Transverse colon (tissue), 4 donors: ENCODE measurements around the gene TAC4. TPM values are rescaled to one million over a fixed set of nuclear protein-coding genes. Genes with fewer than 3 reads are reported as not detected.

Experiments used
- DNase-seq: peaks from one replicate; pipeline ENCODE4 v3.0.0-alpha.2; 2019
- H3K27ac ChIP-seq, 4 donors: fragments of 200-600 bp; sonication (generic); 2 replicates each; pipeline ENCODE4 v1.5.1; 2016 to 2018; ENCODE audit warnings: inconsistent platforms in 4 of 4
- H3K27me3 ChIP-seq: fragments of 200-600 bp; sonication (generic); 2 replicates; pipeline ENCODE4 v1.5.1; 2017; ENCODE audit warnings: inconsistent platforms
- H3K36me3 ChIP-seq, 4 donors: fragments of 200-600 bp; sonication (generic); 2 replicates each; pipeline ENCODE4 v1.5.1; 2017 to 2019; ENCODE audit warnings: inconsistent platforms in 4 of 4
- H3K4me1 ChIP-seq, 4 donors: fragments of 200-600 bp; sonication (generic); 2 replicates each; pipeline ENCODE4 v1.5.1; 2017 to 2020; ENCODE audit warnings: inconsistent platforms in 4 of 4
- H3K4me3 ChIP-seq, 4 donors: fragments of 200-600 bp; sonication (generic); 1 replicate in 1 of 4; 2 replicates in 3 of 4; pipeline versions ENCODE4 v1.5.1 to v1.6.1; 2017 to 2019; ENCODE audit warnings: inconsistent platforms in 4 of 4
- H3K9me3 ChIP-seq, 2 donors: fragments of 200-600 bp; sonication (generic); 2 replicates each; pipeline ENCODE4 v1.5.1; 2017 to 2019; ENCODE audit warnings: inconsistent platforms in 2 of 2
- CTCF ChIP-seq, 5 experiments: fragments of 200-600 bp in 3 of 5; fragments of 450-650 bp in 2 of 5; sonication (generic) in 3 of 5; IDR thresholded peaks; 1 replicate in 2 of 5; 2 replicates in 3 of 5; pipeline ENCODE4 v1.5.1; 2016 to 2017; ENCODE audit warnings: antibody characterized with exemption in 5 of 5, inconsistent platforms in 3 of 5, mild to moderate bottlenecking in 2 of 5, moderate library complexity in 1 of 5
- EP300 ChIP-seq: sonication (generic); formaldehyde crosslinking; IDR thresholded peaks from one replicate; pipeline ENCODE4 v1.6.1; 2017; ENCODE audit warnings: antibody characterized with exemption, low read depth
- POLR2A ChIP-seq: fragments of 450-650 bp; IDR thresholded peaks from one replicate; pipeline ENCODE4 v1.6.1; 2016; ENCODE audit warnings: antibody characterized with exemption, mild to moderate bottlenecking, moderate library complexity
- POLR2AphosphoS5 ChIP-seq, 3 donors: sonication (generic); formaldehyde crosslinking; IDR thresholded peaks; one replicate each; pipeline ENCODE4 v1.6.1; 2016; ENCODE audit warnings: antibody characterized with exemption in 3 of 3
- WGBS, 2 donors: methylation state at CpG; one replicate each; pipeline ENCODE4 v1.1.5; 2018; ENCODE audit warnings: low coverage in 1 of 2; 5-methylcytosine and 5-hydroxymethylcytosine counted together
- in situ Hi-C, 4 donors: fragments of 200-750 bp; cut with MboI; loops; one replicate each; pipeline versions ENCODE4 v1.15.0 to v1.15.1; 2017; ENCODE audit warnings: low sequenced_read_pairs in 3 of 4, low pct_ligation_motif_present in 1 of 4, low pct_unique_long_range_greater_than_20kb in 1 of 4
- intact Hi-C: fragments of 100-400 bp; cut with DNase I; formaldehyde crosslinking; loops from one replicate; pipeline ENCODE4 v1.15.1; 2023; ENCODE audit warnings: low total_unique reads
- total RNA-seq, 4 donors: library from RNA; depleted of rRNA; stranded (reverse); fragments of >200 nt; gene quantifications; one replicate each; pipeline ENCODE4 v1.1.0, GENCODE V29; 2016

The TAC4 gene
- total RNA-seq, 4 donors from 2014 or later = not detected

GRCh38 chr17:49843774-49844350 lies 4.0 kb downstream of the TAC4 start:
- 92% methylated on average over 6 of the region's 6 CpGs; no CpG with 5 or more reads in 1 of the 2 donors for WGBS, 2 donors
- intact Hi-C loops = no loop called here
- Histone ChIP-seq H3K9me3 (no peaks in the 10 kb centered on the region), H3K4me1 (peaks cover 0 to 20% (median 12%) of the 10 kb centered on the region in 4 donors), H3K27me3 (no peaks in the 10 kb centered on the region), H3K4me3 (no peak overlapping the region), H3K27ac (no peak overlapping the region), H3K36me3 (no peaks in the 10 kb centered on the region)
- DNase-seq = no peak
- in situ Hi-C loops = loop anchor here in 1 of 4 donors (10.0 kb wide), 1 partner anchor 279 kb away; no protein-coding TSS in a partner anchor
- TF ChIP-seq CTCF (IDR thresholded peaks at IDR 0.05) (peak in 1 of 5 experiments; percentile 21), POLR2AphosphoS5 (IDR thresholded peaks at IDR 0.05) (no peak)

- Histone ChIP-seq H3K4me1 (peaks cover 0 to 20% (median 12%) of the 10 kb centered on the region in 4 donors), H3K27me3 (no peaks in the 10 kb centered on the region), H3K4me3 (no peak overlapping the region), H3K36me3 (no peaks in the 10 kb centered on the region), H3K27ac (no peak overlapping the region), H3K9me3 (no peaks in the 10 kb centered on the region)
- intact Hi-C loops = no loop called here
- in situ Hi-C loops = loop anchor here in 1 of 4 donors (10.0 kb wide), 1 partner anchor 278 kb away; no protein-coding TSS in a partner anchor
- no peak for TF ChIP-seq CTCF (IDR thresholded peaks at IDR 0.05)
- TF ChIP-seq POLR2AphosphoS5 (IDR thresholded peaks at IDR 0.05) = no peak
- TF ChIP-seq POLR2A = no peak
- no peak for TF ChIP-seq EP300
- no peak for DNase-seq
- 86 to 88% methylated on average over 6 of the region's 6 CpGs for WGBS, 2 donors
Observed at GRCh38 chr17:49842846-49843245, 5.0 kb downstream of the TAC4 start.

DNA sequence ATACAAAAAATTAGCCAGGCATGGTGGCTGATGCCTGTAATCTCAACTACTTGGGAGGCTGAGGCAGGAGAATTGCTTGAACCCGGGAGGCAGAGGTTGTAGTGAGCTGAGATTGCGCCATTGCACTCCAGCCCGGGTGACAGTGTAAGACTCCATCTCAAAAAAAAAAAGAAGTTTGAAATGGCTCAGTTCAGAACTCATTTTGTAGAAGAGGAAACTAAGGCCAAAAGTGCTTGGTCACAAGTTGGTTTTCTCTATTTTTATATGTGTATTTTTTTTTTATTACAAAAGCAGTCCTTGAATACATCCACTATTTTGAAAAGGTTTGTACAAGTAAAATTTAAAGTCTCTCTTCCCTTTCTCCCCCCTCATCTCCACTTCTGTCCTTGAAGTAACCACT lies 5.5 kb downstream of the TAC4 start:
- intact Hi-C loops (no loop called here), in situ Hi-C loops (loop anchor here in 1 of 4 donors (10.0 kb wide), 1 partner anchor 278 kb away; no protein-coding TSS in a partner anchor)
- WGBS, 2 donors = 65 to 79% methylated on average over 3 of the region's 3 CpGs

DNA sequence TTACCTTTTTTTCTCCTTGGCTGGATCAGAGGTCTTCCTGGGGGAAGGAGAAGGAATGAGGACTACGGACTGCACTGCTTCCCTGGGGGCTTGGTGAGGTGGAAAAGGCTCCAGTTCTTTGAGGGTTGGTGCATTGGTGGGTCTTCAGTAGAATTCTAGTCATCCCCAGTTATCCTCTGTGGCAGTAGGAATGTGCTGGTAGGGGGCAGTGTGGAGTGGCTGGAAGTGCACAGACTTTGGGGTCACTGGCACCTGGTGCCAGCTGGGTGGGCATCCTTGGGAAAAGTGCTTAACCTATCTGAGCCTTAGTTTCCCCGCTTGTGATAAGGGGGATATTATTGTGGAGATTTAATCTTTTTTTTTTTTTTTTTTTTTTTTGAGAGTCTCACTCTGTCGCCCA lies 6.3 kb downstream of the TAC4 start:
- 99 to 100% methylated on average over 1 to 3 of the region's 3 CpGs for WGBS, 2 donors
- H3K4me3 ChIP-seq = no peak overlapping the region
- no peaks in the 10 kb centered on the region for H3K9me3 ChIP-seq
- in situ Hi-C loops = loop anchor here in 1 of 4 donors (10.0 kb wide), 1 partner anchor 277 kb away; no protein-coding TSS in a partner anchor
- no peaks in the 10 kb centered on the region for H3K27me3 ChIP-seq
- no peaks in the 10 kb centered on the region for H3K36me3 ChIP-seq
- no peak for DNase-seq
- H3K27ac ChIP-seq = no peak overlapping the region
- H3K4me1 ChIP-seq = peaks cover 0 to 19% (median 14%) of the 10 kb centered on the region in 4 donors
- intact Hi-C loops = no loop called here
- TF ChIP-seq CTCF (IDR thresholded peaks at IDR 0.05) (no peak), EP300 (no peak), POLR2AphosphoS5 (IDR thresholded peaks at IDR 0.05) (no peak), POLR2A (no peak)

More for the DNA sequence above, 5.5 kb downstream of the TAC4 start:
- DNase-seq = no peak
- H3K9me3 ChIP-seq = no peaks in the 10 kb centered on the region
- peaks cover 0 to 20% (median 12%) of the 10 kb centered on the region in 4 donors for H3K4me1 ChIP-seq
- no peak overlapping the region for H3K27ac ChIP-seq
- no peaks in the 10 kb centered on the region for H3K36me3 ChIP-seq
- TF ChIP-seq POLR2AphosphoS5 (IDR thresholded peaks at IDR 0.05) (no peak), POLR2A (no peak), EP300 (no peak)
- H3K27me3 ChIP-seq = no peaks in the 10 kb centered on the region
- no peak overlapping the region for H3K4me3 ChIP-seq
